ENCODE measurements around the gene AP4E1.
"Not testable (repeated sequence)": the region's sequence is repeated elsewhere in the genome, so short reads cannot be mapped to it uniquely, and the experiment has no call there.

Gene AP4E1

GRCh38 chr15:50954837-50955236 is 46.4 kb downstream of the AP4E1 start:
- not testable (repeated sequence) for DNase-seq

- DNase-seq: no peak
Observed at GRCh38 chr15:50959717-50960116, 51.2 kb downstream of the AP4E1 start.

- no peak for DNase-seq
Observed at GRCh38 chr15:50964075-50964474, 55.6 kb downstream of the AP4E1 start.

- no peak for DNase-seq
Observed at GRCh38 chr15:50968353-50968752, 59.9 kb downstream of the AP4E1 start.

GRCh38 chr15:50970524-50970923 is 62.0 kb downstream of the AP4E1 start:
- no peak for DNase-seq

GRCh38 chr15:50971115-50971514 is 62.6 kb downstream of the AP4E1 start:
- no peak for DNase-seq

- no peak for DNase-seq
Observed at GRCh38 chr15:50971542-50971941, 63.1 kb downstream of the AP4E1 start.

GRCh38 chr15:50973605-50974004 is 65.1 kb downstream of the AP4E1 start:
- no peak for DNase-seq

GRCh38 chr15:50977162-50977561 is 68.7 kb downstream of the AP4E1 start:
- DNase-seq: no peak

GRCh38 chr15:50978580-50978979 is 70.1 kb downstream of the AP4E1 start:
- no peak for DNase-seq

- no peak for DNase-seq
Observed at GRCh38 chr15:50979041-50979440, 70.6 kb downstream of the AP4E1 start.

- DNase-seq: no peak
Observed at GRCh38 chr15:50993598-50993997, 85.1 kb downstream of the AP4E1 start.

GRCh38 chr15:50996641-50997040 is 88.2 kb downstream of the AP4E1 start:
- no peak for DNase-seq

GRCh38 chr15:50997371-50998051 is 89.0 kb downstream of the AP4E1 start:
- no peak for DNase-seq

GRCh38 chr15:51004103-51004551 is 95.6 kb downstream of the AP4E1 start:
- no peak for DNase-seq

- DNase-seq: no peak
Observed at GRCh38 chr15:51006336-51006985, 98.0 kb downstream of the AP4E1 start.

- DNase-seq: no peak
Observed at GRCh38 chr15:51007131-51007666, 98.7 kb downstream of the AP4E1 start.

GRCh38 chr15:51011212-51011611 is 102.7 kb downstream of the AP4E1 start:
- no peak for DNase-seq

GRCh38 chr15:51016615-51017014 is 108.1 kb downstream of the AP4E1 start:
- DNase-seq: no peak

- DNase-seq: no peak
Observed at GRCh38 chr15:51022206-51022605, 113.7 kb downstream of the AP4E1 start.

- DNase-seq: no peak
Observed at GRCh38 chr15:51023499-51023898, 115.0 kb downstream of the AP4E1 start.

GRCh38 chr15:51024735-51025453 is 116.4 kb downstream of the AP4E1 start:
- DNase-seq: no peak

GRCh38 chr15:51025454-51025846 is 117.0 kb downstream of the AP4E1 start:
- DNase-seq: no peak

All from activated CD4-positive, alpha-beta T cell treated with anti-CD3 and anti-CD28 coated beads, Interleukin-2, amount 50 U/mL, for 48 hours (primary cell).